Measurements from ENCODE around the gene ZBTB34.

DNA sequence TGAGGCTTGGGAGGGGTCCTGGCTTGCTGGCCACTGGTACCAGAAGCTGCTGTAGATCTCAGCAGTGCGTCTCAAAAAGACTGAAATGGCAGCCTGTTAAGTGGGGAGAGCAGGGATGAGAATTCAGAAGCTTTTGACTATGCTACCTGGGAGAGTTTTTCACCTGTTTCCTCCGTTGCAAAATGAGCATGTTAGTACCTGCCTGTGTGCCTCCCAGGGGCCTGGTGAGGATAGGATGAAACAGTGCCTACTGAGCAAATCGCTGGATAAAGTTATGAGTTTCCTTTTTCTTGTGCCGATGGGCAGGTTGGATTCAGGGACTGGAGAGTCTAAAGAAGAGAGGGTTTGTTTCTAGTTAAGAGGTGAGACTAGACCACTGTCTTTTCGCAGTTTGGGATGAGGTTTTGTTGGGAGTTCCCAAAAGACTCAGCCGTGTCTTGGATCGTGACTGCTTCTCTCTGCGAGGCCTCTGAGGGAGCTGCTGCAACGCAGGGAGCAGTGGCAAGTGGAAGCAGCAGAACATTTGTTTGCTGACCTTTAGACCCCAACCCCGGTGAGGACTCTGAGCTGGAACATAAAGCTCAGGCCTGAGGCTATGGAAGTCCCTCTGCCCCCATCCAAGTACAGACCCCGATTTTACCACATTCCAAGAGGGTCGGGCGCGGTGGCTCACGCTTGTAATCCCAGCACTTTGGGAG is 55.6 kb downstream of the ZBTB34 start:
- TF ChIP-seq GATA2 (IDR thresholded peaks at IDR 0.05; ENCODE audit: low read depth, low read length) (no peak), GATA3 (IDR thresholded peaks at IDR 0.05; ENCODE audit: low read depth, low read length) (no peak)

All from SH-SY5Y (cell line).